MCF 10A (cell line): ENCODE results near the gene GALNT5. TPM values are rescaled to one million over a fixed set of nuclear protein-coding genes. Genes with fewer than 3 reads are reported as not detected.
"Not testable (repeated sequence)": the region's sequence is repeated elsewhere in the genome, so short reads cannot be mapped to it uniquely, and the experiment has no call there.

Source experiments
- BruUV-seq: library from RNA; stranded (reverse); fragments of 400-500 nt; replicated peaks from 2 replicates; lab custom pipeline; 2021; lab: Mats Ljungman, UMichigan
- CTCF ChIA-PET: fragments of 300-600 bp; sonication (Branson Sonifier 250); formaldehyde crosslinking; extraction: SDS; loops from one replicate; lab custom pipeline; 2021; ENCODE audit warnings: antibody characterized with exemption, inconsistent platforms; lab: Yijun Ruan, JAX
- POLR2A ChIA-PET: fragments of 300-600, 350-650 bp; sonication (Branson Sonifier 250); formaldehyde crosslinking; extraction: SDS; loops from one replicate; lab custom pipeline; 2020; ENCODE audit warnings: antibody characterized with exemption, inconsistent platforms; lab: Yijun Ruan, JAX
- DNase-seq: peaks from one replicate; pipeline ENCODE4 v3.0.0-alpha.2; 2018; ENCODE audit not compliant: unreplicated experiment
- H3K27ac Mint-ChIP-seq: one replicate; pipeline ENCODE4 v1.8.0; 2022; ENCODE audit warnings: mild to moderate bottlenecking, low read depth, mixed read lengths; ENCODE audit not compliant: unreplicated experiment
- H3K27me3 Mint-ChIP-seq: one replicate; pipeline ENCODE4 v1.8.0; 2022; ENCODE audit warnings: mixed read lengths; ENCODE audit not compliant: insufficient read depth, unreplicated experiment
- H3K36me3 Mint-ChIP-seq: one replicate; pipeline ENCODE4 v1.8.0; 2022; ENCODE audit warnings: mild to moderate bottlenecking, moderate library complexity, mixed read lengths; ENCODE audit not compliant: insufficient read depth, unreplicated experiment
- H3K4me1 Mint-ChIP-seq: one replicate; pipeline ENCODE4 v1.8.0; 2022; ENCODE audit warnings: mixed read lengths; ENCODE audit not compliant: insufficient read depth, unreplicated experiment
- H3K4me3 Mint-ChIP-seq: one replicate; pipeline ENCODE4 v1.8.0; 2022; ENCODE audit warnings: mild to moderate bottlenecking, moderate library complexity, mixed read lengths; ENCODE audit not compliant: unreplicated experiment
- H3K9me3 Mint-ChIP-seq: one replicate; pipeline ENCODE4 v1.8.0; 2022; ENCODE audit warnings: mixed read lengths; ENCODE audit not compliant: unreplicated experiment
- CTCF ChIP-seq: fragments of 200-600 bp; IDR thresholded peaks from one replicate; pipeline ENCODE4 v1.8.0; 2022; ENCODE audit warnings: antibody characterized with exemption, mild to moderate bottlenecking; ENCODE audit not compliant: unreplicated experiment
- intact Hi-C: fragments of 100-400 bp; cut with micrococcal nuclease; formaldehyde crosslinking; loops from 2 replicates; pipeline ENCODE4 v1.14.1; 2022
- total RNA-seq: library from RNA; stranded (reverse); gene quantifications from 2 replicates; pipeline ENCODE4 v1.2.3, GENCODE V29; 2022

The GALNT5 gene
- total RNA-seq, 1 experiment from 2014 or later = not detected

GRCh38 chr2:157339965-157340655 is 82.6 kb downstream of the GALNT5 start:
- H3K27me3 Mint-ChIP-seq = no peaks in the 10 kb centered on the region
- CTCF ChIA-PET = interaction anchor here (1.2 to 8.7 kb wide), 3 partner anchors 8 to 152 kb away, joined by 4 to 145 read pairs (median 4); partner anchors contain the start of gene ERMN

GRCh38 chr2:157341381-157341780 is 83.9 kb downstream of the GALNT5 start:
- CTCF ChIA-PET = interaction anchor here (0.7 kb wide), 1 partner anchor 25 kb away, joined by 3 read pairs; no protein-coding TSS in a partner anchor
- H3K9me3 Mint-ChIP-seq = peaks cover 21% of the 10 kb centered on the region
- H3K36me3 Mint-ChIP-seq, BruUV-seq, H3K4me3 Mint-ChIP-seq, H3K27me3 Mint-ChIP-seq, H3K27ac Mint-ChIP-seq, DNase-seq, POLR2A ChIA-PET, intact Hi-C loops, H3K4me1 Mint-ChIP-seq: not testable (repeated sequence)

More at GRCh38 chr2:157339965-157340655, 82.6 kb downstream of the GALNT5 start:
- Mint-ChIP-seq H3K9me3 (peaks cover 21% of the 10 kb centered on the region), H3K4me1 (no peaks in the 10 kb centered on the region), H3K4me3 (no peak overlapping the region), H3K27ac (no peak overlapping the region), H3K36me3 (no peaks in the 10 kb centered on the region)
- POLR2A ChIA-PET = no interaction called here
- intact Hi-C loops = no loop called here
- BruUV-seq = no TSS peak
- DNase-seq = no peak
- no peak for TF ChIP-seq CTCF

GRCh38 chr2:157345647-157346389 is 88.3 kb downstream of the GALNT5 start:
- Mint-ChIP-seq H3K27me3 (no peaks in the 10 kb centered on the region), H3K36me3 (no peaks in the 10 kb centered on the region), H3K9me3 (peaks cover 21% of the 10 kb centered on the region), H3K4me1 (no peaks in the 10 kb centered on the region), H3K27ac (no peak overlapping the region), H3K4me3 (no peak overlapping the region)
- POLR2A ChIA-PET = interaction anchor here (1.3 kb wide), 1 partner anchor 9 kb away, joined by 3 read pairs; no protein-coding TSS in a partner anchor
- no TSS peak for BruUV-seq
- no peak for TF ChIP-seq CTCF
- intact Hi-C loops = no loop called here
- CTCF ChIA-PET = interaction anchor here (0.8 to 5.2 kb wide), 4 partner anchors 10 to 25 kb away, joined by 3 to 62 read pairs (median 8); partner anchors contain the start of gene ERMN
- no peak for DNase-seq

GRCh38 chr2:157348291-157348921 is 90.9 kb downstream of the GALNT5 start:
- no peak overlapping the region for H3K4me3 Mint-ChIP-seq
- no peaks in the 10 kb centered on the region for H3K4me1 Mint-ChIP-seq
- no peak overlapping the region for H3K27ac Mint-ChIP-seq
- H3K27me3 Mint-ChIP-seq = no peaks in the 10 kb centered on the region
- DNase-seq = no peak
- CTCF ChIA-PET = interaction anchor here (0.6 to 5.2 kb wide), 3 partner anchors 13 to 120 kb away, joined by 3 to 62 read pairs (median 12); no protein-coding TSS in a partner anchor
- H3K9me3 Mint-ChIP-seq = peaks cover 7% of the 10 kb centered on the region
- POLR2A ChIA-PET = no interaction called here
- TF ChIP-seq CTCF = no peak
- intact Hi-C loops = no loop called here
- H3K36me3 Mint-ChIP-seq = no peaks in the 10 kb centered on the region
- BruUV-seq = no TSS peak
